Measurements from ENCODE around the gene CYP2W1.

CYP2W1 gene

DNA sequence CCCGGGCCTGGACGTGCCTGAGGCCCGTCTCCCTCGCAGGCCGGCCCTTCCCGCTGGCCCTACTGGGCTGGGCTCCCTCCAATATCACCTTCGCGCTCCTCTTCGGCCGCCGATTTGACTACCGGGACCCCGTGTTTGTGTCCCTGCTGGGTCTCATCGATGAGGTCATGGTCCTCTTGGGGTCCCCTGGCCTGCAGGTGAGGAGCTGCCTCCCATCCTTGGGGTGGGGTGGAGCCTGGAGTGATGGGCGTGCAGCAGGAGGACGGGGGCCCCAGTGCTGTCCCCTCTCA is 2.1 kb downstream of the CYP2W1 start:
- DNase-seq (ENCODE audit: low read depth), result no peak
- no peak overlapping the region for H3K4me3 ChIP-seq (ENCODE audit: low read depth, low read length)
- TF ChIP-seq, protein P1, sequence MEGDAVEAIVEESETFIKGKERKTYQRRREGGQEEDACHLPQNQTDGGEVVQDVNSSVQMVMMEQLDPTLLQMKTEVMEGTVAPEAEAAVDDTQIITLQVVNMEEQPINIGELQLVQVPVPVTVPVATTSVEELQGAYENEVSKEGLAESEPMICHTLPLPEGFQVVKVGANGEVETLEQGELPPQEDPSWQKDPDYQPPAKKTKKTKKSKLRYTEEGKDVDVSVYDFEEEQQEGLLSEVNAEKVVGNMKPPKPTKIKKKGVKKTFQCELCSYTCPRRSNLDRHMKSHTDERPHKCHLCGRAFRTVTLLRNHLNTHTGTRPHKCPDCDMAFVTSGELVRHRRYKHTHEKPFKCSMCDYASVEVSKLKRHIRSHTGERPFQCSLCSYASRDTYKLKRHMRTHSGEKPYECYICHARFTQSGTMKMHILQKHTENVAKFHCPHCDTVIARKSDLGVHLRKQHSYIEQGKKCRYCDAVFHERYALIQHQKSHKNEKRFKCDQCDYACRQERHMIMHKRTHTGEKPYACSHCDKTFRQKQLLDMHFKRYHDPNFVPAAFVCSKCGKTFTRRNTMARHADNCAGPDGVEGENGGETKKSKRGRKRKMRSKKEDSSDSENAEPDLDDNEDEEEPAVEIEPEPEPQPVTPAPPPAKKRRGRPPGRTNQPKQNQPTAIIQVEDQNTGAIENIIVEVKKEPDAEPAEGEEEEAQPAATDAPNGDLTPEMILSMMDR (IDR thresholded peaks at IDR 0.05; ENCODE audit: control insufficient read depth, extremely low read depth, insufficient read depth), result no peak

DNA sequence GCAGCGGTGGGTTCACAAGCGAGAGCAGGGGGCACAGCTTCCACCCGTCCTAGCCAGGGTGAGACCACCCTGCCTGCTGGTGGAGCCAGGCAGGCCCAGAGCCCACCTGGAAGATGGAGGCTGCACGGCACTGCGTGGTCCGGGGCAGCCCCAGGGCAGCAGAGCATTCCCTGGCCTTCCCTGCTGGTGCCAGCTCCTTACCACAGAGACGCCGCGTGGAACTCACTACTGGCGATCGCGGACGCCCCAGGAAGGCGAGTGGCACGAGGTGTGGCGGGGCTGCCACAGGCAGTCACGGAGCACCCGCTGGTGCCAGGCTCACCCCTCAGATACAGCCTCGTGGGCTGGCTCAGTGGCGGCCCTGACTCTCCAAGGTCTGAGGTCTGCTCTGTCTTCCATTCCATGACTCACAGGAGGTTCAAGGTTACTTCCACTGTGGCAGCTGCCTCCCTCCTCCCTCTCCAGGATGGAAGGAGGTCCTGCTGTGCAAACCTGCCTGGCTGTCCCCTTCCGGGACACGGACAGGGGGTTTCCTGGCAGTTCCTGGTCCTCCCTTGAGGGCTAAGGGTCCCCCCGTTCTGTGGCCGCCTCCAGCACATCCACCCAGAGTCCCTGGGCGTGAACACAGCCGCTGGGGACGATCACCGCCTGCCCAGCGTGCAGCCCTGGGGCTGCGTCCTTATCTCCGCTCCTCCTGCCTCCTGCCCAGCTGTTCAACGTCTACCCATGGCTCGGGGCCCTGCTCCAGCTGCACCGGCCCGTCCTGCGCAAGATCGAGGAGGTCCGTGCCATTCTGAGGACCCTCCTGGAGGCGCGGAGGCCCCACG is 3.1 kb downstream of the CYP2W1 start:
- no peak for DNase-seq (ENCODE audit: low read depth)
- TF ChIP-seq, protein P1 (IDR thresholded peaks at IDR 0.05; ENCODE audit: control insufficient read depth, extremely low read depth, insufficient read depth), result no peak

DNA sequence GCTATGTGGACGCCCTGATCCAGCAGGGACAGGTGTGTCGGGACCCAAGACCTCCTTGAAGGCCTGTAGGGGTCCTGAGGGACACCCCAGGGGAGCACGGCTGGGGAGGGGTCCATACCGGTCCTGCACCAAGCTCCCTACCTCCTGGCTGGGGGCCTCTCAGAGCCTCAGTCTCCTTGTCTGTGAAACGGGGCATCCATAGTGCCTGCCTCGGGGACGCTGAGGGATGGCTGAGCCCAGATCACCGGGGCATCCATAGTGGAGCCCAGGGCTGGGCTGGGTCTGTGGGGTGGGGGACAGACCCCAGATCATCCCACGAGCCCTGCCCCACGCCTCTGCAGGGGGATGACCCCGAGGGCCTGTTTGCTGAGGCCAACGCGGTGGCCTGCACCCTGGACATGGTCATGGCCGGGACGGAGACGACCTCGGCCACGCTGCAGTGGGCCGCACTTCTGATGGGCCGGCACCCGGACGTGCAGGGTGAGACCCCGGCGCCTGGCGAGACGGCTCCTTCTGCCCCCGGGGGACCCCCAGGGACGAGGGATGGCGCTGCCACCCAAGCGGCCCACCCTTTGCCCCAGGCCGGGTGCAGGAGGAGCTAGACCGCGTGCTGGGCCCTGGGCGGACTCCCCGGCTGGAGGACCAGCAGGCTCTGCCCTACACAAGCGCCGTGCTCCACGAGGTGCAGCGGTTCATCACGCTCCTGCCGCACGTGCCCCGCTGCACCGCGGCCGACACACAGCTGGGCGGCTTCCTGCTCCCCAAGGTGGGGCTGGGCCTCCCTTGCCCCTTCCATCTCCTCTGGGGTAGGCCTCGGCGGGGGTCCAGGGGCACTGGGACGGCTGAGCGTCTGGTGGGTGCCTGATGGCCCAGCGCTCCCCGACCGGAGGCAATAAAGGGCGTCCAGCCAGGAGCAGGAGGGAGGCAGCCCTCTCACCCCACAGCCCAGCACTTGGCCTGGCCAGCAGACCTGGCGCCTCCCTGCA is 4.1 kb downstream of the CYP2W1 start:
- H3K4me3 ChIP-seq (ENCODE audit: low read depth, low read length), result no peak overlapping the region
- no peak for DNase-seq (ENCODE audit: low read depth)
- TF ChIP-seq, protein P1 (IDR thresholded peaks at IDR 0.05; ENCODE audit: control insufficient read depth, extremely low read depth, insufficient read depth), result no peak

More for the DNA sequence above, 3.1 kb downstream of the CYP2W1 start:
- no peak overlapping the region for H3K4me3 ChIP-seq (ENCODE audit: low read depth, low read length)

DNA sequence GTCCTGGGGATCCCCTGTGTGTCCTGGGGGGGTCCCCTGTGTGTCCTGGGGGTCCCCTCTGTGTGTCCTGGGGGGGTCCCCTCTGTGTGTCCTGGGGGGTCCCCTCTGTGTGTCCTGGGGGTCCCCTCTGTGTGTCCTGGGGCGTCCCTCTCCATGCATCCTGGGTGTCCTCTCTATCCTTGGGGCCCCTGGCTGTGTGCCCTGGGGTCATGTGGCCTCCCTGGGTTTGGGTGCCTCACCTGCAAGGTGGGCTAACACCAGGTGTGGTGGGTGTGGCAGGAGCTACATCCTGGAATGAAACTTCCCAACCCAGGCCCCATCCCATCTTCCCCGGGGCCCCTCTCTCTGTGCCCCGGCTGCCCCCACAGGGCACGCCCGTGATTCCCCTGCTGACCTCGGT is 4.9 kb downstream of the CYP2W1 start:
- no peak for DNase-seq (ENCODE audit: low read depth)
- H3K4me3 ChIP-seq (ENCODE audit: low read depth, low read length), result no peak overlapping the region
- TF ChIP-seq, protein P1 (IDR thresholded peaks at IDR 0.05; ENCODE audit: control insufficient read depth, extremely low read depth, insufficient read depth), result no peak

DNA sequence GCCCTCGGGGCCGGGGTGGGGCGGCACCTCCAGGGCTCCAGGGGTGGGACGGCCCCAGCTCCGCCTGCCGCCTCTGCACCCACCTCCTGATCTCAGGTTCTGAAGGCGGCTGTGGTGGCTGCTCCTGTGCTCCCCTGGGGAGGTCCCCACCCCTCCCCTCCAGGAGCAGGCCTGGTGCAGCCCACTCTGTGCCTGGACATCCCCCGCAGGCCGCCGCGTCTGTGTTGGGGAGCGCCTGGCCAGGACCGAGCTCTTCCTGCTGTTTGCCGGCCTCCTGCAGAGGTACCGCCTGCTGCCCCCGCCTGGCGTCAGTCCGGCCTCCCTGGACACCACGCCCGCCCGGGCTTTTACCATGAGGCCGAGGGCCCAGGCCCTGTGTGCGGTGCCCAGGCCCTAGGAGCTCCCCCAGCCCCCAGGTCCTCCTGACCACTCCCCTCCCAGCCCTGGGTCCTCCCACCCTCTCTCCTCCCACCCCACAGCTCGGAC is 5.5 kb downstream of the CYP2W1 start:
- no peak overlapping the region for H3K4me3 ChIP-seq (ENCODE audit: low read depth, low read length)
- TF ChIP-seq, protein P1 (IDR thresholded peaks at IDR 0.05; ENCODE audit: control insufficient read depth, extremely low read depth, insufficient read depth), result no peak
- DNase-seq (ENCODE audit: low read depth), result no peak

DNA sequence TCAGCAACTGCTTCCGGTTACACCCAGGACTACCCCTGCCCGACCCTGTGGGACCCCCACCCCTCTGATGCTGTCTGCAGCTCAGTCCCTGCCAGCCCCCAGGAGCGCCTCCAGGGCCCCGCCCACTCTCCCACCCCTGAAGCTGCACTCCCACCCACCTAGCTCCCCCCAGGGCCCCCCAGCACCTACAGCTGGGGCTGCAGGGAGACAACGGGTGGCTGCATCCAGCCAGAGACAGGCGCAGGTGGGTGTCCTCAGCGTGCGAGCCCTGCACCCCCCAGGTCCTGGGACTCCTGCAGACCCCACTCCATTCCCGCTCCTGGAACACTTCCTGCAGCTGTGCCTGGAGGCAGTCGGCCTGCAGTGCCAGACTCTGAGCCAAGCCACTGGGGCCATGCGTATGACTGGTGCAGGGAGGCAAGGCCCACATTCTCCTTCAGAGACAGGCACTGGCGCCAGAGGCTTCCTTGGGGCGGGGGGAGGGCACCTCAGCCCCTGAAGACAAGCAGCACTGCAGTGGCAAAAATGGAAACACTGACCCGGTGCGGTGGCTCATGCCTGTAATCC is 6.1 kb downstream of the CYP2W1 start:
- no peak overlapping the region for H3K4me3 ChIP-seq (ENCODE audit: low read depth, low read length)
- DNase-seq (ENCODE audit: low read depth), result no peak
- TF ChIP-seq, protein P1 (IDR thresholded peaks at IDR 0.05; ENCODE audit: control insufficient read depth, extremely low read depth, insufficient read depth), result no peak

All from LNCaP clone FGC (cell line).